Middle frontal gyrus (tissue), 1 donor: ENCODE results near the gene PDZD2.

ENCODE experiments used
- DNase-seq: peaks from one replicate; pipeline ENCODE4 v3.0.0-alpha.2; 2015; ENCODE audit warnings: low spot score; ENCODE audit errors: extremely low spot score

PDZD2 gene

DNA sequence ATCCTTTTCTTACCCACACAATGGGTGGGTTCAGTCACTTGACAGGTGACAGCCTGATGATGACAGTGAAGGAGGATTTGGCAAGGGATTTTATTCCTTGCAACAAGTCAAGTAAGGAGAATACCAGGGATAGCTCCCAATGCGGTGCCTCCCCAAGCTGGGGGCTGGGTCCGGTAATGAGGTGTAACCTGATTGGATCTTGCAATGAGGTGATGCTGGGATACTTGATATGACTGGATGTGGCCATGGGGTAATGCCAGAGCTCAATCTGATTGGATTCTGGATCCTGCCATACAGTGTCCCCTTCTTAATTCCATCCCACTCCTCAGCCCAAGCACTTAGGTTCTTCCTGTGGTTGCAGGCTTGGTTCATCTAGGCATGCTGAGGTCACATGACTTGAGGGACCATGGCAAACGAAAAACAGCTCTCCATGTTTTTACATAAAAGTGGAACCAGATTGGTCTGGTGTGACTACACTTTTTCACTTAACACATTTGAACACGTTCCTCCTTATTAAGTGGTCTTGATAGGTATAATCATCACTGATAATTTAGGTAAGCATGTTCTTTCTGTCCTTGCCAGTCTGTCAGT lies 181.1 kb downstream of the PDZD2 start:
- no peak for DNase-seq

DNA sequence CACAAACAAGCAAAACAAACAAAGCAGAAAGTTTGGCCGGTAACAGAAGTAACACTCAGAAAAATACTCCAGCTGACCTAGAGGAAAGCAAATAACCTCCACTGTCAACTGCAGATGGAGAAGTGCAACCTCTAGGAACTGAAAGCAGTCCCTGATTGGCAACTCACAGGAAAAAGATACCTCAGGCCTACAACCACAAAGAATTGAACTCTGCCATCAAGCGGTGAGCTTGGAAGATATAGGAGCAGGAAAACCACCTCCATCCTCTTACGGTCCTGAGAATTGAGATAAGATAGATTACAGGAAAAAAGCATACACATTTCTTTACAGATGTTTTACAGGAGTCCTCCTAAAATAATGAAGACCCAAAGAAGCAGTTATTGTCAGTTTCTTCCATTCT lies 184.5 kb downstream of the PDZD2 start:
- no peak for DNase-seq

DNA sequence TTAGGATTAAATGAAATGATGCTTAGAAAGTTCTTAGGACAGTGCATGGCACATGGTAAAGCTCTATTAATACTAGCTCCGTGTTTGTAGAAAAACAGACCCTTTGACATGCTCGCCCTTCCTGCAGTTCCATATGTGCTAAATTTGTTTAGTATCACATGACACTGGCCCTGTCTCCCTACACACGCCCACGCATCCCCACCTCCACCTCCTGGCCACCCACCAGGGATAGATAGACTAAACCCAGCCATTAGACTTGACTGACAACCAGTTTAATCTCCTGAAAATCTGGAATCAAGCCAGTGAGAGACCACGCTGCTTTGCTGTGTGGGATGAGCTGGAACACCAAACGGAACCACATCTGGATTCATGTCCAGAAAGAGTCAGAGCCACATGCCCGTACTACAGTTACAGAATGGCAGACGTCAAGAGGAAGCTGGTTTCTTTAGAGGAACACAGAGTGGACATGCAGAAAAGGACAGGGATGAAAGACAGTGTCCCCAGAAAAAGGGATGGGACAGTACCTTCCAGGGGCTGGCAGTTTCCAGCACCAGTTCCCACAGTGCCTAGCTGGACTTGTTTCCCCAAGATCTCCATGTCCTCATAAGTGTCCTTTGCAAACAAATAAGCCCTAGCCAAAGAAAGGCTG lies 186.1 kb downstream of the PDZD2 start:
- no peak for DNase-seq

DNA sequence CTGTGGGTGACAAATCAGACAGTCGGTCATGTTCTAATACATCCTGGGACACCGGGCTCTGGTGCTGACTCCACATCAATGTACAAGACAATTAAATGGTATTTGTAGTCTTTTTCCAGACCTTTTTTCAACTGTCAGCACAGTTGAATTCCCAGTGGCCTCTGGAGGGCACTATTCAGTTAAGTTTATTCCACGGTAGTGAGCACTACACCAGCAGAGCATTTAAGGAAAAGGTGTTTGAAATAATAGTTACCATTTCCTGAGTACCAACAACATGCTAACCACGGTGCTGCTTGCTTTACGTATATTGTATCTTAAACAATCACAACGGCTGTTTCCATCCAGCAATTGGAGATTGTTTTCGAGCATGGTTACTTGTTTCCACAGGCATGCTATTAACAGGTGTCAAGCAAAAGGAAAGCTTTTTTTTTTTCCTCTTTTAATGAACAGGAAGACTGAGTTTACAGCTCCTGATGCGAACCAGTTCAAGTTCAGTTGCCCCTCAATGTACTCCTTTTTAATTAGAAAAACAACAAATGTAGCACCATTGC lies 186.7 kb downstream of the PDZD2 start:
- peak; percentile 72 for DNase-seq

DNA sequence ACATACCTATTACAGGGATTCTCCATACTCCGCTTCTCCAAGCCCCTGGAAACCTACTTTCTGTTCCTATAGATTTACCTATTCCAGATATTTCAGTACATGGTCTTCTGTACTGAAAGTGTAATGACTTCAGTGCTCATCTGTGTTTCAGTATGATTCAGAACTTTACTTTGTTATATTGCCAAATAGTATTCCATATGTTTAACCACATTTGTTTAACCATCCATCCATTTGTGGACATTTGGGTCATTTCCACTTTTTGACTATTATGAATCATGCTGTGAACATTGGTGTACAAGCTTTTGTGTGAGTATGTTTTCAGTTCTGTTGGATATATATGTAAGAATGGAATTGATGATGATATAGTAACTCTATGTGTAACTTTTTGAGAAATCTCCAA lies 188.9 kb downstream of the PDZD2 start:
- DNase-seq, result no peak

DNA sequence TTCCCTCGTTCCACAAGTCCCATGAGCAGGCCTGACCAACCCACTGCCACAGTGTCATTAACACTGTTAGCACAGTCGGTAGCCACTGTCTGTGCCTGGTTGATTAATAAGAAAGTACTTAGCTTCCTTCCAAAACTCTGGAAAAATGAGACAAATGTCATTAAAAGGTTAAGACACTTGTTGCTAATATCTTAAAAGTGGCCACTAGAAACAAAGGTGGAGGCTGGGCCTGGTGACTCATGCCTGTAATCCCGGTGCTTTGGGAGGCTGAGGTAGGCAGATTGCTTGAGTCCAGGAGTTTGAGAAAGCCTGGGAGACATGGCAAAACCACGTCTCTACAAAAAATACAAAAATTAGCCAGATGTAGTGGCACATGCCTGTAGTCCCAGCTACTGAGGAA lies 194.0 kb downstream of the PDZD2 start:
- DNase-seq, result no peak

DNA sequence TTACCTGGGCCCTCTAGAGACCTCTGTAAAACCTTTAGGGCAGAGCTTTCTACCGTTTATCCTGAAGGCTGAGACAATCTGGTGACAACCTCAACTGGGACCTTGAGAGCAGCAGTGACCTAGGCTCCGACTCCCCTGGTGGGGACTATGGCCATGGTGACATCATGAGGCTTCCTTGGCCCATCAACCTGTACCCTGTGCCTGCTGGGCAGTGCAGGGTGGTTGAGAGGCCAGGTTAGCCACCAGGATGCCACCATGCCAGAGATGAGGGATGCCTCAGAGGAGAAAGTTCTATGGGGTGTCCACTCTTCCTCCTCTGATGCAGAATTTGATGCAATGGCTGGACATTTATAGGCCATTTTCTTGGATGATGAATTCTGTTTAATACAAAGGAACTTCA lies 194.8 kb downstream of the PDZD2 start:
- DNase-seq, result no peak

DNA sequence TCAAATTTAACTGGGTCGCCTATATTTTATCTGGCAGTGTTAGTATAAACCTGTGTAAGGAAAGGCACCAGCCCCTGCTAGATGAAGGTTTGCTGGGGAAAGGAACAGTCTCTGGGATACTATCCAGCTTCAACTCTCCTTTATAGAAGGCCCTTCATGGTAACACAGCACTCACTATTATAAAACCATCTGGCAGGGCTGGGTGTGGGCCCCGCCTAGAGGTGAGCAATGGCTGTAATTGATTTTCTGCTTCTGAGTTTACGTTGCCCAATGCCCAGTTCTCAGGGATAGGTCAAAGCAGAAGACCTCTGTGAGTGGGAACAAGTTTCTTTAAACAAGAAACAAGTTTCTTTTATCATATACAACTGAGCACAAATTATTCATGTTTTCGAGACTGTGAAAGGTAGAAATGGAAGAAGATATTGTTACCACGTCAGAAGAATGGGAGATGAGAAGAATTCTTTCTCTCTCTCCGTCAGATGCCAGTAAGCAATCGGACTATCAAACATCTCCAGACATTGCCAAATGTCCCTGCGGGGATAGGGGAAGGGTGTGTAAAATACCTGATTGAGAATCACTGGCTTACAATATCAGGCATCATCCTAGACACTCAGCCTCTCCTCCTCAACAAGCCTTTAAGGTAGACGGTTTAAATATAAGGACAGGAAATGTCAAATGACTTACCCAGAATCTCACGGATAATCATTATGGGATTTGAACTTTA lies 205.9 kb downstream of the PDZD2 start:
- DNase-seq, result no peak

DNA sequence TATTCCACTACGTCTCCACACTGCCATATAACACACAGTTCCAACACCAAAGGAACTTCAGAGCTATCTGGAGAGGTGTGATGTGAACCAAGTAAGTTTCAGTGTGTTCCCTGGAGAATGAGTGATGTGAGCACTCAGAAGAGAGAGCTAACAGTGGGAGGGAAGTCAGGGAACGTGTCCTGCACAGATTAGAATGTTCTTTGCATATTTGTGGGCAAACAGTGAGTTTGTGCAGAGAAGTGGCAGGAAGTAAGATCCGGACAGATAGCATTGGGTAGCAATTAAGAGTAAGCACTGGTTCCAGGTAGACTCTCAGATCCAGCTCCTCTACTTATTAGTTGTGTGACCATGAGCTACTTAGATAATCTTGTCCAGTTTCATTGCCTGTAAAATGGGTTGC lies 206.4 kb downstream of the PDZD2 start:
- DNase-seq, result no peak

DNA sequence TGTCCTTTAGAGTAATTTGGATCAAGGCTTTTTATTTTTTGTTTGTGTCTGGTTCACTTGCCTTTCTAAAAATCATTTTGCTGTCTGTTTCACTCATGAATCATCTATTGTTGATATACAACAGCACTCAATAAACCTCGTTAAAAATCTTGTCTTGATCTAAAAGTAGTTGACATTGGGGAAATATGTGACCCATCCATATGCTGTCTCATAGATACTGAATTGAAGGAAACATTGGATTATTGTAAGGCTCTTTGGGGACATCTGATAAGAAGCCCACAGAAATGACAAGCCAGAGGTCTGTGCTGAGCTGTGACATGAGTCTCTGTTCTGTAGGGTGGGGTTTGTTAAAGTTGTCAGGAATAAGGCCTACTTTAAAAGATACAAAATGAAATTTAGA lies 208.0 kb downstream of the PDZD2 start:
- DNase-seq, result no peak

DNA sequence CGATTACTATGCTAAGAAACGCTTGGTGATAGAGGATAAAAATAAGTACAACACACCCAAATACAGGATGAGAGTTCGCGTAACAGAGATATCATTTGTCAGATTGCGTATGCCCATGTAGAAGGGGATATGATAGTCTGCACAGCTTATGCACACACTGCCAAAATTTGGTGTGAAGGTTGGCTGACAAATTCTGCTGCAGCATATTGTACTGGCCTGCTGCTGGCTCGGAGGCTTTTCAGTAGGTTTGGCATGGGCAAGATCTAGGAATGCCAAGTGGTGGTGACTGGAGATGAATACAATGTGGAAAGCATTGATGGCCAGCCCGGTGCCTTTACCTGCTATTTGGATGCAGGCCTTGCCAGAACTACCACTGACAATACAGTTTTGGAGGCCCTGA lies 208.4 kb downstream of the PDZD2 start:
- DNase-seq, result no peak

DNA sequence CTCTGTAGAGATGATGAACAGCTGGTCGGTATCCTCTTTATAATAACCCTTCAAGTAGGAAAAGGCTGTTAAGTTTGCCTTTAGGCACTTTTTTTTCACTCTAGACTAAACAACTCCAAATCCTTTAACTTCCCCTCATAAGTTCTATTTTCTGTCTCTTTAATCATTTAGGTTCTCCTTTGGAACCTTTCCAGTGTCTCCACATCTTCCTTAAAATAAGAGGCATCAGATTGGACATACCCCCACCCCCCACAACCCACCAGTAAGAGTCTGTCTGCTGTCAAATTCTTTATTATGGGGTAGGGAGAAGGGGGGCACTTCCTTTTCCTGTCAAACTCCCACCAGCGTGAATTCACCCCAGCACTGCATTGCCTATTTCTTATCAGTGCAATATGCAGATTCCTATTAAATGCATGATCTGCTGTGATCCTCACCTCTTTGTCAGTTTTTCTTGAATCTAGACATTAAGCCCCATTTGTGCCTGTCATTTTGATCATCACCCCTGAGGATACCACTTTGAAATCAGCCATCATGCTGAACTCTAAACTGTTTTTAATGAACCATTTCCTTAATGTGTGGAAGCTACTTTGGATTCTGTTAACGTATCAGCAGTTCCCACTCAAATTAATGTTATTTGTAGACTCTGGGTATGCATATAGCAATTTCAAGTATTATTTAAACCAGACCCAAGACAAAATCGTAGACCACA lies 212.2 kb downstream of the PDZD2 start:
- DNase-seq, result no peak

DNA sequence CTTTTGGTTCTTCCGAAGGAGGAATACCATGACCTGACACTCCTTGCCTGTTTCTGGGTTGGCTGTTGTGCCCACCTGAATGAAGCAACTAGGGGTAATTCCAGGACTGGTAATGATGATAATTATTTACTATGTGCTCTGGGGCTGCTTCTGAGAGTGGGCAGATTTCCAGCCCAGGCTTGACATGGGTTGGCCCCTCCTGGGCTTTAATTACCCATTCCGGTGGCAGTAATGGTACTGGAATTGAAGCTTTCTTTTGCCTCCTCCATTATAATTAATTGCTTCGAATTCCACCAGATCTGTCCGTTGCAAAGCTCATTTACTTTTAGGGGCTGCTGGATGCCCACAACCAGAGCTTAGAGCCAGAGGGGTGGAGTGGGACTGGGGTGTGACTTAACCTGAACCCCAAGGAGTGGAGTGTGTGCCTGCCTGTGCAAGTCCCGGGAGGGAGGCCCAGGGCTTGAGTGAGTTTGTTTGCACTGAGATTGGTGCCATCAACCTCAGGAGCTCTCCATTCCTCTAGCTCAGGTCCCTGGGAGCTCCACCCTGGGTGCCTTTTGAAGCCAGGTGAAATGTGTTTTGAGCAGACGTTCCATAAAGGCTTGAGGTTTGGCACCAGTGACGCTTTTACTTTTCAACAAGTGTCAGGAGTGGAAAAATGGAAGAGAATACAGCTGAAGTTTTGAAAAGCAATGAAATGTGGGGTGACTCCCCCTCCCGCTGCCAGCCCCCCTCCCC lies 214.6 kb downstream of the PDZD2 start:
- DNase-seq, result no peak

DNA sequence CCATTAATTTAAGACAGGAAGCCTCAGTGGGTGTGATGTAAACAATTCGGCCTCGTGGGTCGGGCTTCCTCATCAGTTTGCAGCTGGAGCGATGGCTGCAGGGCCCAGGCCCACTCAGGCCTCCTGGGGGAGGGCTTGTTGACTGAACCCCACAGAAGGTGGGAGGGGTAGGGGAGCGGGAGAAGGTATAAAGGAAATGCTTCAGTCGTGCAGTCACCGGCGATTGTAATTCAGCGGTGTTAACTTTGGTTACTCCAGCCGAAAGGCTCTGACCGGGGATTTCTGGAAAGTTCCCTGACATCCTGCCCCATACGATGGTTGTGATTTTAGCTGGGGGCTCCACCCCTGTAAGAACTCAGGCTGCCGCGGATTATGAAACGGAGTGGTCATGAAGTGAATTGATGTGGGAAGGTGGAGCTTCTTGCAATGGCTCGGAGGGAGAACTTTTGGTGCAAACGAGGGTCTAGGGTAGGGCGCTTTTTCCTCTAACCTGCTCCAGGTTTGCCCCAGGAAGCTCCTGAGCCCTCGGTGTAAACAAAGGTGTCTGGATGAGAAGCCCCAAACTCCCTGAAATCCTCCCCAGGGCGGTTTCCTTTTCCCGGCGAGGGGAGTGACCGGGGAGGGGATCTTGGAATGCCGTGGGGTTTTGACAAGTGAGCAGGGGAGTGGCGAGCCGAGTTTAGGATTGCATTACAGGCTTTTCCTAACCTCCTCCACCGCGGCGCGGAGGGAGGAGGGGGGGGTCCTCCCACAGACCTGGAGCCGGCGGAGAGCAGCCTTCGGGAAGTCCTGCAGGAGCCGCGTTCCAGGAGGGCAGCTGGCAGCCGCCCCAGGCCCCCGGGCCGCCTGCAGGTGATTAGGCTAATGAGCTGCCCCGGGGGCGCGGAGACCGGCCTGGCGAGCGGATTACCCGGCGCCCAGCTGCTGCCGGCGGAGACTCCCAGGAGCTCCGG lies 215.5 kb downstream of the PDZD2 start:
- no peak for DNase-seq

DNA sequence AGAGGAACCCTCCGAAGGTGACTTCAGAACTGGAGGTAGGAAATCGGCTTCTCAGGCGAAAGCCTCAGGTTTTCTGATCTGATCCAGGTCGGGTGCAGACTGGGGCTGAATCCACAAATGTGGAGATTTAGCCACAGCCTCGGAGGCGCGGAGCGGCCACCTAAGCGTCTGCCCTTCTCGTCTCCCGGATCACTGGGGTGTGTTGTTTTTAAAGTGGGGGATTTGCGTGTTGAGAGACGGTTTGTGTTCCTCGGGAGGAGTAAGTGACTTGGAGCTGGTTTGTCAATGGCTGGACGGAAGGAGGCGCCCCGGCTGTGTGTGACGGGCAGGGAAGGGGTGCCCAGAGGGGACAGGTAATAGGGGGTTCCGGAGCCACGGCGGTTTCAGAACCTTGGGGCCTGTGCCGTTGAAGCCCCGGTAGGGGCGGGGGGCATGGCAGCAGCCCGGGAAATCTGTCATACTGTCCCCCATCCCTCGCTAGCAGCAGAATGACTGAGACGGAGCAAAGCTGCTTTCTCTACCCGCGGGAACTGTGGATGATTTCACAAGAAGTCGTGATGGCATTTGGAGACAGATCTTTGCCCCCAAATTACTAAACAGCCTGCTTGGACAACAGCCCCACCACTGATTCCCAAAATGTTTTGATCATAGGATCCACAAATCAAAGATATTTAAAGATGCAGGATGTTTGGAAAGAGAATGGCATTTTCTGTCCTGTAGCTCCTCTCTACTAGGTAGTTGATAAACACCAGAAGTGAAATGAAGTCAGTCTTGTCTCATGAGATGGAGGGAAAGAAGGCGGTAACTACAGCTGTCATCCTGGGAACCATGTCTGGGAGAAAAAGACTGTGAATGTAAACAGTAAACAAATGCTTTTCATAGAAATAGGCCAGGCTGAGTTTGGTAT lies 216.5 kb downstream of the PDZD2 start:
- no peak for DNase-seq

DNA sequence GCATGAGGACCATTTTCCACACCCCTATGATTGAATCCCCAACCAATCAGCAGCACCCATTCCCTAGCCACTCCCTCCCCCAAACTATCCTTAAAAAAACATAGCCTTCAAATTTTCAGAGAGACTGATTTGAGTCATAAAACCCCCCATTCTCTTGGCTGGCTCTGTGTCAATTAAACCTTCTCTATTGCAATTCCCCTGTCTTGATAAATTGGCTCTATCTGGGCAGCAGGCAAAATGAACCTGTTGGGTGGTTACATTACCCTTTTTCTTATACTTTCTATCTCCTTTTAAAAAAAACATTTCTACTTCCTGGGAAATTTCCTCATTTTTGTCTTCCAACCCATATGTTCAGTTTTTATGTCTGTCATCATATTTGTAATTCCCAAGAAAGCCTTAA lies 220.2 kb downstream of the PDZD2 start:
- DNase-seq, result no peak

DNA sequence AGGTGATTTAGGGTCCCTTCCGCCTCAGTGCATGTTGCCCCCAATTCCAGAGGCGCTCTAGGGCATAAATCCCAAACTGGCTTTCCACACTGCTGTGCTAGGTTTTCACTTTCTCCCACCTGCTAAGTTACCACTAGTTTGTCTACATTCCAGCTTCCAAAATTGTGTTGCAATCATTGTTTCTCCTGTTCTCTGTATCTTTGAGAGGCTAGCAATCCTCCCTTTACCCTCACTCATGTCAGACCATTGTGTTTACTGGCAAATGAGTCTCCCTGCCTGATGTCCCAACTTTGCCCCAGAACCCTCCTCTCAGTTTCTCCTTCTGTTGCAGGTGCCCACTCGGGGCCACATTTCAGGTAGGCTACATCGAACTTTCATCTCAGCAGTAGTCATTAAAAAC lies 221.3 kb downstream of the PDZD2 start:
- no peak for DNase-seq

DNA sequence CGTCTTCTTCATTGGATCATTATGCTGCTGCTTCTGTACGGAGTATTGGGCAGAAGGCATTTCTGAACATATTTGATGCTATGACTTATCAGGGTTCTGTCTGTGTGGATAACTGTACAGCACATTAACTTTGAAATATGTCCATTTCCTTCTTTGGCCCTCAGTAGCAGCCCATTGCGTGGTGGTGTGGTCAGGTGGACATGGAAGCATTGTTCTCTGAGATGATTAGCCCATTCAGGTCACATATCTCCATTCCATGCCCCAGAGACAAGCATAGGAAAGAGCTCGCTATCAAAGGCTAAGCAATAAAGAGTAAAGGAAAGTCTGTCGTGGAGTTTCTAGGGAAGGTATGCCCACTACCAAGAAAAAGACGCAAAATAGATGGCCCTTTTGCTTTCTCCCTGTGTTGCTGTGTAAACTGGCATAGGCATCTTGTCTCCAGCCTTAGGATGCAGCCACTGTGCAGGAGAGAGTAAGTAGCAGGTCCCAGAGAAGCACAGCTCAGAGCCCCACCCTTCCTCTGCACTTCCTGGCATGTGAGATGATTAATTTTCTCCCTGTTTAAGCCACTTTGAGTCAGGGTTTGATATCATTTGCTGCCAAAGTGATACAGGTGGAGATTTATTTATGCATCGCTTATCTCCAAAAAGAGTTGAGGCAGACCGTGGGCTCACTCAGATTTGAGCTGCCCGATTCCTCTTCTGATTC lies 221.9 kb downstream of the PDZD2 start:
- no peak for DNase-seq

DNA sequence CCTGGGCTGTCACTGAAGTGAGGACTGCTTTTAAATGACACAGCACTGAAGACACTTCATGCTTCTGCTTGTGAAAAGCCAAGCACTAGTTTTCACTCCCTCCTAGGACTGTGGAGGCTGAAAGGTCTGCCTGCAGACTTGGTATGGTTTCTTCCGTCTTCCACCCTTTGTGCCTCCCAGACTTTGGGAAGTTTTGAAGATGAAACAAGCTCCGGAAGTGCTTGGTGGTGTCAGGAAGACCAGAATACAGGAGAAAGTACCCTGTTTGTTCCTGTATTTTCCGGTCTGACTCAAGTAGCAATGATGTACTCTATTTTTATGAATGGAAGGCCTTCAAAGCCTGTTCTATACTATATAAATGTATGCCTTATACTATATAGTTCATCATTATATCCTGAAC lies 222.7 kb downstream of the PDZD2 start:
- no peak for DNase-seq
